IMR-90 (cell line): ENCODE measurements around the gene PCDH19. TPM values are rescaled to one million over a fixed set of nuclear protein-coding genes. Genes with fewer than 3 reads are reported as not detected.

Experiments
- ATAC-seq: fragments of 200-7000 bp; cut with Tn5 transposase; 2 replicates; pipeline ENCODE4 v1.9.1; 2020; ENCODE audit warnings: low read depth, mild to moderate bottlenecking, moderate library complexity
- BruUV-seq: library from RNA; stranded (reverse); fragments of 400-500 nt; replicated peaks from 2 replicates; lab custom pipeline; 2021; lab: Mats Ljungman, UMichigan
- CTCF ChIA-PET: fragments of 300-600 bp; formaldehyde crosslinking; extraction: SDS; loops from one replicate; lab custom pipeline; 2021; ENCODE audit warnings: antibody characterized with exemption; lab: Yijun Ruan, JAX
- POLR2A ChIA-PET: fragments of 300-600 bp; sonication (Branson Sonifier 250); formaldehyde crosslinking; loops from one replicate; lab custom pipeline; 2022; ENCODE audit warnings: antibody characterized with exemption; ENCODE audit not compliant: unreplicated experiment; lab: Charles Lee
- DNase-seq: peaks from one replicate; pipeline ENCODE4 v3.0.0; 2013
- H2AFZ ChIP-seq: replicated peaks from 2 replicates; pipeline ENCODE3; 2013; ENCODE audit warnings: low read length, mild to moderate bottlenecking; ENCODE audit not compliant: poor library complexity
- H2AK5ac ChIP-seq: 2 replicates; pipeline ENCODE4 v1.6.1; 2013; ENCODE audit warnings: low read depth, low read length, inconsistent platforms
- H2AK9ac ChIP-seq: replicated peaks from 2 replicates; pipeline ENCODE3; 2013; ENCODE audit warnings: mild to moderate bottlenecking, low read depth, low read length, moderate library complexity; ENCODE audit not compliant: poor library complexity
- H2BK120ac ChIP-seq: 2 replicates; pipeline ENCODE4 v1.6.1; 2013; ENCODE audit warnings: low read depth, low read length, inconsistent platforms
- H2BK15ac ChIP-seq: 3 replicates; pipeline ENCODE4 v1.6.1; 2013; ENCODE audit warnings: low read depth, low read length, inconsistent platforms
- H2BK20ac ChIP-seq: 2 replicates; pipeline ENCODE4 v1.6.1; 2013; ENCODE audit warnings: low read depth, mild to moderate bottlenecking, inconsistent platforms, low read length, moderate library complexity
- H2BK5ac ChIP-seq: 2 replicates; pipeline ENCODE4 v1.6.1; 2013; ENCODE audit warnings: mild to moderate bottlenecking, low read depth, low read length, inconsistent platforms; ENCODE audit not compliant: poor library complexity, severe bottlenecking
- H3K14ac ChIP-seq: replicated peaks from 2 replicates; pipeline ENCODE4 v1.6.1; 2013; ENCODE audit warnings: low read depth, low read length, inconsistent platforms
- H3K18ac ChIP-seq: 2 replicates; pipeline ENCODE4 v1.6.1; 2013; ENCODE audit warnings: low read depth, low read length, control low read depth
- H3K23ac ChIP-seq: 2 replicates; pipeline ENCODE4 v1.6.1; 2013; ENCODE audit warnings: low read depth, low read length, inconsistent platforms
- H3K27ac ChIP-seq: 2 replicates; pipeline ENCODE4 v1.5.1; 2013; ENCODE audit warnings: mild to moderate bottlenecking, control low read depth, low read length; ENCODE audit not compliant: insufficient read depth
- H3K27me3 ChIP-seq: 2 replicates; pipeline ENCODE4 v1.6.1; 2013; ENCODE audit warnings: low read length; ENCODE audit not compliant: control insufficient read depth, insufficient read depth
- H3K36me3 ChIP-seq: 2 replicates; pipeline ENCODE4 v1.6.1; 2013; ENCODE audit warnings: low read length, mixed read lengths; ENCODE audit not compliant: control insufficient read depth, insufficient read depth
- H3K4ac ChIP-seq: 2 replicates; pipeline ENCODE4 v1.6.1; 2013; ENCODE audit warnings: low read depth, low read length, inconsistent platforms
- H3K4me1 ChIP-seq: 2 replicates; pipeline ENCODE4 v1.6.1; 2013; ENCODE audit warnings: low read length, mixed read lengths; ENCODE audit not compliant: control insufficient read depth, insufficient read depth
- H3K4me2 ChIP-seq: 2 replicates; pipeline ENCODE4 v1.6.1; 2013; ENCODE audit warnings: low read depth, mild to moderate bottlenecking, control low read depth, low read length, moderate library complexity
- H3K4me3 ChIP-seq: 2 replicates; pipeline ENCODE4 v1.5.1; 2013; ENCODE audit warnings: low read depth, mild to moderate bottlenecking, control low read depth, low read length, moderate library complexity; ENCODE audit not compliant: insufficient read depth
- H3K56ac ChIP-seq: 2 replicates; pipeline ENCODE4 v1.6.1; 2013; ENCODE audit warnings: low read length, inconsistent platforms; ENCODE audit not compliant: insufficient read depth; ENCODE audit errors: extremely low read depth
- H3K79me1 ChIP-seq, 2 experiments: 2 replicates each; pipeline ENCODE4 v1.6.1; 2013; ENCODE audit warnings: low read length in 2 of 2, inconsistent platforms in 1 of 2, low read depth in 1 of 2
- H3K9ac ChIP-seq: 2 replicates; pipeline ENCODE4 v1.6.1; 2013; ENCODE audit warnings: low read depth, low read length, control low read depth
- H3K9me1 ChIP-seq: 2 replicates; pipeline ENCODE4 v1.6.1; 2013; ENCODE audit warnings: low read length, inconsistent platforms; ENCODE audit not compliant: insufficient read depth
- H3K9me3 ChIP-seq: 2 replicates; pipeline ENCODE4 v1.6.1; 2013; ENCODE audit warnings: low read length; ENCODE audit not compliant: control insufficient read depth, insufficient read depth
- H4K20me1 ChIP-seq: 2 replicates; pipeline ENCODE4 v1.6.1; 2013; ENCODE audit warnings: low read length, inconsistent platforms; ENCODE audit not compliant: insufficient read depth
- H4K5ac ChIP-seq: 2 replicates; pipeline ENCODE4 v1.6.1; 2013; ENCODE audit warnings: mild to moderate bottlenecking, low read depth, low read length, control low read depth
- H4K8ac ChIP-seq, 2 experiments: 2 replicates each; pipeline ENCODE4 v1.6.1; 2013; ENCODE audit warnings: low read depth in 2 of 2, low read length in 2 of 2, control low read depth in 1 of 2, inconsistent platforms in 1 of 2
- H4K91ac ChIP-seq: 2 replicates; pipeline ENCODE4 v1.6.1; 2013; ENCODE audit warnings: low read depth, low read length, inconsistent platforms; ENCODE audit not compliant: insufficient read depth
- BHLHE40 ChIP-seq: fragments of 150-350 bp; IDR thresholded peaks from 2 replicates; pipeline ENCODE4 v1.6.1; 2016; ENCODE audit warnings: mild to moderate bottlenecking, low read depth, low read length
- CEBPB ChIP-seq: IDR thresholded peaks from 2 replicates; pipeline ENCODE4 v1.6.1; 2012; ENCODE audit warnings: low read depth, low read length, improper control_type of control experiment
- CHD1 ChIP-seq: IDR thresholded peaks from 2 replicates; pipeline ENCODE4 v1.6.1; 2012; ENCODE audit warnings: low read depth, low read length, improper control_type of control experiment
- MAZ ChIP-seq: IDR thresholded peaks from 2 replicates; pipeline ENCODE4 v1.6.1; 2012; ENCODE audit warnings: low read depth, mild to moderate bottlenecking, low read length, improper control_type of control experiment, moderate library complexity, borderline replicate concordance
- MXI1 ChIP-seq: IDR thresholded peaks from 2 replicates; pipeline ENCODE4 v1.6.1; 2012; ENCODE audit warnings: low read depth, mild to moderate bottlenecking, low read length, moderate library complexity, borderline replicate concordance
- NFE2L2 ChIP-seq: fragments of 150-350 bp; IDR thresholded peaks from 2 replicates; pipeline ENCODE4 v1.6.1; 2016; ENCODE audit warnings: low read depth, mild to moderate bottlenecking, low read length
- RAD21 ChIP-seq: IDR thresholded peaks from 2 replicates; pipeline ENCODE4 v1.6.1; 2012; ENCODE audit warnings: low read length, improper control_type of control experiment
- RCOR1 ChIP-seq: IDR thresholded peaks from 2 replicates; pipeline ENCODE4 v1.6.1; 2012; ENCODE audit warnings: mild to moderate bottlenecking, low read length, improper control_type of control experiment; ENCODE audit not compliant: insufficient replicate concordance
- SMC3 ChIP-seq: fragments of 150-350 bp; IDR thresholded peaks from 2 replicates; pipeline ENCODE4 v1.6.1; 2016; ENCODE audit warnings: low read depth, mild to moderate bottlenecking, antibody characterized with exemption, low read length, moderate library complexity
- dilution Hi-C: fragments of 300-500 bp; cut with HindIII; formaldehyde crosslinking; loops from one replicate; pipeline ENCODE4 v1.14.3; 2018; ENCODE audit warnings: low sequenced_read_pairs; ENCODE audit not compliant: unreplicated experiment
- in situ Hi-C: fragments of 300-500 bp; cut with MboI; formaldehyde crosslinking; loops from 3 replicates; pipeline ENCODE4 v1.14.3; 2019; ENCODE audit warnings: low sequenced_read_pairs, inconsistent platforms, mixed read lengths
- intact Hi-C: fragments of 100-400 bp; cut with micrococcal nuclease; formaldehyde crosslinking; loops from 2 replicates; pipeline ENCODE4 v1.10.0; 2022
- polyA plus RNA-seq, 3 experiments: library from polyadenylated mRNA; depleted of rRNA; stranded (reverse); fragments of >200 nt; gene quantifications; 2 replicates each; pipeline ENCODE4 v1.2.3, GENCODE V29; 2012; ENCODE audit warnings: low replicate concordance in 1 of 3
- total RNA-seq: library from RNA; depleted of rRNA; stranded (reverse); fragments of >200 nt; gene quantifications from 2 replicates; pipeline ENCODE4 v1.2.3, GENCODE V29; 2012
- TF ChIP-seq, protein P1 (sequence below): fragments of 150-350 bp; IDR thresholded peaks from 2 replicates; pipeline ENCODE4 v1.6.1; 2017; ENCODE audit warnings: mild to moderate bottlenecking, antibody characterized with exemption, low read length, low read depth
- TF ChIP-seq, protein P2 (sequence below): fragments of 150-350 bp; IDR thresholded peaks from 2 replicates; pipeline ENCODE4 v1.6.1; 2016; ENCODE audit warnings: low read depth, mild to moderate bottlenecking, low read length, moderate library complexity, borderline replicate concordance

The PCDH19 gene
- total and polyA plus RNA-seq, 2 of the 4 experiments (the other 2 are of a cell fraction) = not detected

DNA sequence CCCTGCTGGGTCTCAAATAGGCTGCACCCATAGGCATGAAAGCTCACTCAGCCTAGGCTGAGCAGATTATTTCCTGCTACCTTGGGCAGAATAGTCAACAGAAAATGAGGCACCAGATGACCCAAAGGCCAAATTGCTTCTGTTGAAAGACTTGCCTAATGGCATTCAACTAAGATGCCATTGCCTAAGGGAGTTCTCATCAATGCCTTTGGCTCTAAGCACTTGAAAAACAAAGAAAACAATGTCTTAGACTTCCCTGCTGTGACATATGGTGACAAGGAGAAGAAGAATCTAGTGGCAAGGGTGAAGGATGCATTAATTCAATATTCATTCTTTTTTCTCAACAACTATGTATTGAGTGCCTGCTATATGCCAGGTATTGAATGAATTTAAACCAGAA is 25.7 kb upstream of the PCDH19 start:
- H2AFZ ChIP-seq = no peak overlapping the region
- no peak overlapping the region for H3K9ac ChIP-seq
- intact Hi-C loops (no loop called here), in situ Hi-C loops (no loop called here), dilution Hi-C loops (no loop called here)
- no TSS peak for BruUV-seq
- no peaks in the 10 kb centered on the region for H3K36me3 ChIP-seq
- no peak overlapping the region for H2BK120ac ChIP-seq
- no peak overlapping the region for H3K4me3 ChIP-seq
- H2AK9ac ChIP-seq = no peak overlapping the region
- H3K23ac ChIP-seq = no peak overlapping the region
- DNase-seq (no peak), ATAC-seq (no peak)
- H3K18ac ChIP-seq = no peak overlapping the region
- no peaks in the 10 kb centered on the region for H3K9me3 ChIP-seq
- no peak overlapping the region for H3K4ac ChIP-seq
- no peak overlapping the region for H4K8ac ChIP-seq
- H3K4me1 ChIP-seq = no peaks in the 10 kb centered on the region
- H2BK15ac ChIP-seq = no peak overlapping the region
- no peak overlapping the region for H2AK5ac ChIP-seq
- ChIA-PET POLR2A (no interaction called here), CTCF (no interaction called here)
- H3K27ac ChIP-seq = no peak overlapping the region
- H4K91ac ChIP-seq = no peak overlapping the region
- no peak for TF ChIP-seq RCOR1
- no peak for TF ChIP-seq MXI1
- TF ChIP-seq, protein P1, sequence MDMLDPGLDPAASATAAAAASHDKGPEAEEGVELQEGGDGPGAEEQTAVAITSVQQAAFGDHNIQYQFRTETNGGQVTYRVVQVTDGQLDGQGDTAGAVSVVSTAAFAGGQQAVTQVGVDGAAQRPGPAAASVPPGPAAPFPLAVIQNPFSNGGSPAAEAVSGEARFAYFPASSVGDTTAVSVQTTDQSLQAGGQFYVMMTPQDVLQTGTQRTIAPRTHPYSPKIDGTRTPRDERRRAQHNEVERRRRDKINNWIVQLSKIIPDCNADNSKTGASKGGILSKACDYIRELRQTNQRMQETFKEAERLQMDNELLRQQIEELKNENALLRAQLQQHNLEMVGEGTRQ = no peak
- TF ChIP-seq, protein P2, sequence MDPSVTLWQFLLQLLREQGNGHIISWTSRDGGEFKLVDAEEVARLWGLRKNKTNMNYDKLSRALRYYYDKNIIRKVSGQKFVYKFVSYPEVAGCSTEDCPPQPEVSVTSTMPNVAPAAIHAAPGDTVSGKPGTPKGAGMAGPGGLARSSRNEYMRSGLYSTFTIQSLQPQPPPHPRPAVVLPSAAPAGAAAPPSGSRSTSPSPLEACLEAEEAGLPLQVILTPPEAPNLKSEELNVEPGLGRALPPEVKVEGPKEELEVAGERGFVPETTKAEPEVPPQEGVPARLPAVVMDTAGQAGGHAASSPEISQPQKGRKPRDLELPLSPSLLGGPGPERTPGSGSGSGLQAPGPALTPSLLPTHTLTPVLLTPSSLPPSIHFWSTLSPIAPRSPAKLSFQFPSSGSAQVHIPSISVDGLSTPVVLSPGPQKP = no peak
- no peak for TF ChIP-seq MAZ
- no peak for TF ChIP-seq CHD1
- no peak for TF ChIP-seq NFE2L2
- TF ChIP-seq SMC3 = no peak
- no peak for TF ChIP-seq CEBPB
- TF ChIP-seq RAD21 = no peak
- no peak for TF ChIP-seq BHLHE40
- H3K27me3 ChIP-seq = peaks cover 3% of the 10 kb centered on the region
- H4K20me1 ChIP-seq = no peaks in the 10 kb centered on the region
- H2BK5ac ChIP-seq = no peak overlapping the region
- no peaks in the 10 kb centered on the region for H3K9me1 ChIP-seq
- H4K5ac ChIP-seq = no peak overlapping the region
- no peak overlapping the region for H3K4me2 ChIP-seq
- H3K79me1 ChIP-seq = no peaks in the 10 kb centered on the region
- no peak overlapping the region for H2BK20ac ChIP-seq
- no peak overlapping the region for H3K56ac ChIP-seq
- H3K14ac ChIP-seq = no peak overlapping the region
